ENCODE results near the gene BARX1.

The BARX1 gene

GRCh38 chr9:93929231-93929630 is 25.9 kb downstream of the BARX1 start:
- Mint-ChIP-seq H3K4me3 (no peak overlapping the region), H3K9me3 (no peaks in the 10 kb centered on the region), H3K36me3 (ENCODE audit: low read depth) (no peaks in the 10 kb centered on the region), H3K27ac (no peak overlapping the region), H3K27me3 (peaks cover 23% of the 10 kb centered on the region), H3K4me1 (ENCODE audit: low read depth) (no peaks in the 10 kb centered on the region)

- H3K36me3 Mint-ChIP-seq (ENCODE audit: low read depth), result no peaks in the 10 kb centered on the region
- no peak overlapping the region for H3K27ac Mint-ChIP-seq
- no peaks in the 10 kb centered on the region for H3K9me3 Mint-ChIP-seq
- H3K4me3 Mint-ChIP-seq, result no peak overlapping the region
- no peaks in the 10 kb centered on the region for H3K4me1 Mint-ChIP-seq (ENCODE audit: low read depth)
- H3K27me3 Mint-ChIP-seq, result peaks cover 9% of the 10 kb centered on the region
Measured at GRCh38 chr9:93922535-93922934, 32.6 kb downstream of the BARX1 start.

GRCh38 chr9:93920131-93920800 is 34.9 kb downstream of the BARX1 start:
- no peaks in the 10 kb centered on the region for H3K36me3 Mint-ChIP-seq (ENCODE audit: low read depth)
- H3K27ac Mint-ChIP-seq, result no peak overlapping the region
- H3K9me3 Mint-ChIP-seq, result no peaks in the 10 kb centered on the region
- H3K4me3 Mint-ChIP-seq, result no peak overlapping the region
- H3K4me1 Mint-ChIP-seq (ENCODE audit: low read depth), result no peaks in the 10 kb centered on the region
- no peaks in the 10 kb centered on the region for H3K27me3 Mint-ChIP-seq

- Mint-ChIP-seq H3K36me3 (ENCODE audit: low read depth) (no peaks in the 10 kb centered on the region), H3K4me3 (no peak overlapping the region), H3K27me3 (no peaks in the 10 kb centered on the region), H3K27ac (no peak overlapping the region), H3K4me1 (ENCODE audit: low read depth) (no peaks in the 10 kb centered on the region), H3K9me3 (no peaks in the 10 kb centered on the region)
Measured at GRCh38 chr9:93918061-93918460, 37.1 kb downstream of the BARX1 start.

- H3K9me3 Mint-ChIP-seq, result no peaks in the 10 kb centered on the region
- no peak overlapping the region for H3K4me3 Mint-ChIP-seq
- H3K4me1 Mint-ChIP-seq (ENCODE audit: low read depth), result no peaks in the 10 kb centered on the region
- H3K36me3 Mint-ChIP-seq (ENCODE audit: low read depth), result no peaks in the 10 kb centered on the region
- H3K27me3 Mint-ChIP-seq, result no peaks in the 10 kb centered on the region
- no peak overlapping the region for H3K27ac Mint-ChIP-seq
Measured at GRCh38 chr9:93917121-93917853, 37.9 kb downstream of the BARX1 start.

- no peaks in the 10 kb centered on the region for H3K27me3 Mint-ChIP-seq
- no peak overlapping the region for H3K4me3 Mint-ChIP-seq
- H3K36me3 Mint-ChIP-seq (ENCODE audit: low read depth), result no peaks in the 10 kb centered on the region
- H3K9me3 Mint-ChIP-seq, result no peaks in the 10 kb centered on the region
- H3K27ac Mint-ChIP-seq, result no peak overlapping the region
- no peaks in the 10 kb centered on the region for H3K4me1 Mint-ChIP-seq (ENCODE audit: low read depth)
Measured at GRCh38 chr9:93916358-93916757, 38.8 kb downstream of the BARX1 start.

GRCh38 chr9:93911801-93912554 is 43.2 kb downstream of the BARX1 start:
- Mint-ChIP-seq H3K36me3 (ENCODE audit: low read depth) (no peaks in the 10 kb centered on the region), H3K4me1 (ENCODE audit: low read depth) (no peaks in the 10 kb centered on the region), H3K4me3 (no peak overlapping the region), H3K27ac (no peak overlapping the region), H3K9me3 (no peaks in the 10 kb centered on the region), H3K27me3 (peaks cover 10% of the 10 kb centered on the region)

- no peaks in the 10 kb centered on the region for H3K36me3 Mint-ChIP-seq (ENCODE audit: low read depth)
- H3K27ac Mint-ChIP-seq, result no peak overlapping the region
- no peak overlapping the region for H3K4me3 Mint-ChIP-seq
- peaks cover 10% of the 10 kb centered on the region for H3K27me3 Mint-ChIP-seq
- no peaks in the 10 kb centered on the region for H3K9me3 Mint-ChIP-seq
- H3K4me1 Mint-ChIP-seq (ENCODE audit: low read depth), result no peaks in the 10 kb centered on the region
Measured at GRCh38 chr9:93911136-93911745, 43.9 kb downstream of the BARX1 start.

GRCh38 chr9:93910598-93910997 is 44.6 kb downstream of the BARX1 start:
- Mint-ChIP-seq H3K4me3 (no peak overlapping the region), H3K27ac (no peak overlapping the region), H3K4me1 (ENCODE audit: low read depth) (no peaks in the 10 kb centered on the region), H3K9me3 (no peaks in the 10 kb centered on the region), H3K27me3 (peaks cover 10% of the 10 kb centered on the region), H3K36me3 (ENCODE audit: low read depth) (no peaks in the 10 kb centered on the region)

- Mint-ChIP-seq H3K9me3 (no peaks in the 10 kb centered on the region), H3K27ac (peak overlapping the region; percentile 31), H3K4me3 (no peak overlapping the region), H3K4me1 (ENCODE audit: low read depth) (no peaks in the 10 kb centered on the region), H3K36me3 (ENCODE audit: low read depth) (no peaks in the 10 kb centered on the region), H3K27me3 (peaks cover 10% of the 10 kb centered on the region)
Measured at GRCh38 chr9:93910196-93910595, 45.0 kb downstream of the BARX1 start.

GRCh38 chr9:93909242-93909616 is 45.9 kb downstream of the BARX1 start:
- H3K27ac Mint-ChIP-seq, result no peak overlapping the region
- no peak overlapping the region for H3K4me3 Mint-ChIP-seq
- H3K36me3 Mint-ChIP-seq (ENCODE audit: low read depth), result no peaks in the 10 kb centered on the region
- no peaks in the 10 kb centered on the region for H3K9me3 Mint-ChIP-seq
- peaks cover 10% of the 10 kb centered on the region for H3K27me3 Mint-ChIP-seq
- no peaks in the 10 kb centered on the region for H3K4me1 Mint-ChIP-seq (ENCODE audit: low read depth)

- Mint-ChIP-seq H3K27ac (no peak overlapping the region), H3K36me3 (ENCODE audit: low read depth) (no peaks in the 10 kb centered on the region)
Measured at GRCh38 chr9:93908591-93909241, 46.4 kb downstream of the BARX1 start.

GRCh38 chr9:93907551-93908199 is 47.5 kb downstream of the BARX1 start:
- no peaks in the 10 kb centered on the region for H3K36me3 Mint-ChIP-seq (ENCODE audit: low read depth)
- H3K4me1 Mint-ChIP-seq (ENCODE audit: low read depth), result no peaks in the 10 kb centered on the region
- peaks cover 10% of the 10 kb centered on the region for H3K27me3 Mint-ChIP-seq
- H3K4me3 Mint-ChIP-seq, result no peak overlapping the region
- no peak overlapping the region for H3K27ac Mint-ChIP-seq
- no peaks in the 10 kb centered on the region for H3K9me3 Mint-ChIP-seq

More at GRCh38 chr9:93908591-93909241, 46.4 kb downstream of the BARX1 start:
- no peak overlapping the region for H3K4me3 Mint-ChIP-seq
- H3K27me3 Mint-ChIP-seq, result peaks cover 10% of the 10 kb centered on the region
- H3K9me3 Mint-ChIP-seq, result no peaks in the 10 kb centered on the region
- no peaks in the 10 kb centered on the region for H3K4me1 Mint-ChIP-seq (ENCODE audit: low read depth)

- Mint-ChIP-seq H3K27me3 (peaks cover 10% of the 10 kb centered on the region), H3K4me3 (no peak overlapping the region), H3K27ac (no peak overlapping the region), H3K36me3 (ENCODE audit: low read depth) (no peaks in the 10 kb centered on the region), H3K9me3 (no peaks in the 10 kb centered on the region), H3K4me1 (ENCODE audit: low read depth) (no peaks in the 10 kb centered on the region)
Measured at GRCh38 chr9:93906195-93906880, 48.8 kb downstream of the BARX1 start.

Measured in stimulated activated naive CD8-positive, alpha-beta T cell treated with anti-CD3 and anti-CD28 coated beads, Interleukin-15, Interleukin-2, amounts not matched to agents 100 ng/mL and 50 ng/mL, for 24 hours (primary cell).